WTC11 (cell line): Measurements from ENCODE around the gene KCNT1.

Source experiments
- ATF1 ChIP-seq: sonication (generic); formaldehyde crosslinking; IDR thresholded peaks from 2 replicates; pipeline ENCODE4 v1.8.1; 2023; ENCODE audit warnings: mild to moderate bottlenecking, moderate library complexity, missing genetic modification reagents
- CBFB ChIP-seq: sonication (generic); formaldehyde crosslinking; IDR thresholded peaks from 2 replicates; pipeline ENCODE4 v1.8.1; 2022; ENCODE audit warnings: mild to moderate bottlenecking, low read depth, missing genetic modification reagents
- CTCF ChIP-seq: fragments of 200-600 bp; IDR thresholded peaks from 2 replicates; pipeline ENCODE4 v1.8.0; 2022; ENCODE audit warnings: antibody characterized with exemption
- JUN ChIP-seq: sonication (generic); formaldehyde crosslinking; IDR thresholded peaks from 2 replicates; pipeline ENCODE4 v1.8.0; 2023; ENCODE audit warnings: mild to moderate bottlenecking, missing genetic modification reagents
- MLX ChIP-seq: sonication (generic); formaldehyde crosslinking; IDR thresholded peaks from 2 replicates; pipeline ENCODE4 v1.8.1; 2023; ENCODE audit warnings: mild to moderate bottlenecking, missing genetic modification reagents, moderate library complexity
- SP1 ChIP-seq: sonication (generic); formaldehyde crosslinking; conservative IDR thresholded peaks from 2 replicates; pipeline ENCODE4 v1.8.1; 2022; ENCODE audit warnings: missing genetic modification reagents
- TCF7 ChIP-seq: sonication (generic); formaldehyde crosslinking; IDR thresholded peaks from 2 replicates; pipeline ENCODE4 v1.8.0; 2022; ENCODE audit warnings: mild to moderate bottlenecking, low read depth, missing genetic modification reagents, moderate library complexity
- TEAD4 ChIP-seq: sonication (generic); formaldehyde crosslinking; IDR thresholded peaks from 2 replicates; pipeline ENCODE4 v1.8.0; 2022; ENCODE audit warnings: mild to moderate bottlenecking, missing genetic modification reagents
- USF1 ChIP-seq: sonication (generic); formaldehyde crosslinking; IDR thresholded peaks from 2 replicates; pipeline ENCODE4 v1.8.0; 2022; ENCODE audit warnings: mild to moderate bottlenecking, missing genetic modification reagents
- ZNF121 ChIP-seq: sonication (generic); formaldehyde crosslinking; IDR thresholded peaks from 2 replicates; pipeline ENCODE4 v1.8.0; 2023; ENCODE audit warnings: missing genetic modification reagents
- TF ChIP-seq, protein P1 (sequence below): sonication (generic); formaldehyde crosslinking; IDR thresholded peaks from 2 replicates; pipeline ENCODE4 v1.8.1; 2022; ENCODE audit warnings: missing genetic modification reagents, borderline replicate concordance
- TF ChIP-seq, protein P2 (sequence below): sonication (generic); formaldehyde crosslinking; IDR thresholded peaks from 2 replicates; pipeline ENCODE4 v1.8.0; 2022; ENCODE audit warnings: mild to moderate bottlenecking, missing genetic modification reagents
- TF ChIP-seq, protein P3 (sequence below): sonication (generic); formaldehyde crosslinking; IDR thresholded peaks from 2 replicates; pipeline ENCODE4 v1.8.1; 2023; ENCODE audit warnings: mild to moderate bottlenecking, missing genetic modification reagents, borderline replicate concordance
- TF ChIP-seq, protein P4 (sequence below): sonication (generic); formaldehyde crosslinking; conservative IDR thresholded peaks from 2 replicates; pipeline ENCODE4 v1.8.1; 2022; ENCODE audit warnings: mild to moderate bottlenecking, missing genetic modification reagents

DNA sequence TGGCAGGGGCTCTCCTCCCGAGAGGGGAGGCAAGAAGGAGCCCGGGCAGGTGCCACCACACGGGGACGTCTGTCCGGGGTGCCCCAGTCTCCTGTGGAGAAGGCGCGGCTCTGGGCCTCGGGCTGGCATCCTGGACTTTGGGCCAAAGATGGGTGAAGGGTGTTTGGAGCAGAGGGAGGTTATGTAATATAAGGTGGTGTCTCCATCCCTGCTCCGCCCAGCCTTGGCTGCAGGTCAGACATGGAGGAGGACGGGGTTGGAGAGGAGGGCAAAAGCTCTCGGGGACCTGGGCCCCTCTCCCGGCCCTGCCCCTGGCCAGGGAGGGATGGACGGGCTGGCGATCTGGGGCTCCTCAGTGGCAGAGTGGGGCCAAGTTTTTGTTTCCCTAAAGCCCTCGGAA is 1.5 kb upstream of the KCNT1 start:
- no peak for TF ChIP-seq CBFB (CRISPR knock-in tag)
- TF ChIP-seq CTCF: no peak
- TF ChIP-seq MLX (CRISPR knock-in tag): no peak
- TF ChIP-seq ATF1 (CRISPR knock-in tag): no peak
- TF ChIP-seq TCF7 (CRISPR knock-in tag): no peak
- no peak for TF ChIP-seq ZNF121 (CRISPR knock-in tag)
- TF ChIP-seq, protein P1, sequence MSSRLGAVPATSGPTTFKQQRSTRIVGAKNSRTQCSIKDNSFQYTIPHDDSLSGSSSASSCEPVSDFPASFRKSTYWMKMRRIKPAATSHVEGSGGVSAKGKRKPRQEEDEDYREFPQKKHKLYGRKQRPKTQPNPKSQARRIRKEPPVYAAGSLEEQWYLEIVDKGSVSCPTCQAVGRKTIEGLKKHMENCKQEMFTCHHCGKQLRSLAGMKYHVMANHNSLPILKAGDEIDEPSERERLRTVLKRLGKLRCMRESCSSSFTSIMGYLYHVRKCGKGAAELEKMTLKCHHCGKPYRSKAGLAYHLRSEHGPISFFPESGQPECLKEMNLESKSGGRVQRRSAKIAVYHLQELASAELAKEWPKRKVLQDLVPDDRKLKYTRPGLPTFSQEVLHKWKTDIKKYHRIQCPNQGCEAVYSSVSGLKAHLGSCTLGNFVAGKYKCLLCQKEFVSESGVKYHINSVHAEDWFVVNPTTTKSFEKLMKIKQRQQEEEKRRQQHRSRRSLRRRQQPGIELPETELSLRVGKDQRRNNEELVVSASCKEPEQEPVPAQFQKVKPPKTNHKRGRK (CRISPR knock-in tag): no peak
- TF ChIP-seq, protein P2, sequence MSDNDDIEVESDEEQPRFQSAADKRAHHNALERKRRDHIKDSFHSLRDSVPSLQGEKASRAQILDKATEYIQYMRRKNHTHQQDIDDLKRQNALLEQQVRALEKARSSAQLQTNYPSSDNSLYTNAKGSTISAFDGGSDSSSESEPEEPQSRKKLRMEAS (CRISPR knock-in tag): no peak
- no peak for TF ChIP-seq USF1 (CRISPR knock-in tag)
- no peak for TF ChIP-seq JUN (CRISPR knock-in tag)
- TF ChIP-seq, protein P3, sequence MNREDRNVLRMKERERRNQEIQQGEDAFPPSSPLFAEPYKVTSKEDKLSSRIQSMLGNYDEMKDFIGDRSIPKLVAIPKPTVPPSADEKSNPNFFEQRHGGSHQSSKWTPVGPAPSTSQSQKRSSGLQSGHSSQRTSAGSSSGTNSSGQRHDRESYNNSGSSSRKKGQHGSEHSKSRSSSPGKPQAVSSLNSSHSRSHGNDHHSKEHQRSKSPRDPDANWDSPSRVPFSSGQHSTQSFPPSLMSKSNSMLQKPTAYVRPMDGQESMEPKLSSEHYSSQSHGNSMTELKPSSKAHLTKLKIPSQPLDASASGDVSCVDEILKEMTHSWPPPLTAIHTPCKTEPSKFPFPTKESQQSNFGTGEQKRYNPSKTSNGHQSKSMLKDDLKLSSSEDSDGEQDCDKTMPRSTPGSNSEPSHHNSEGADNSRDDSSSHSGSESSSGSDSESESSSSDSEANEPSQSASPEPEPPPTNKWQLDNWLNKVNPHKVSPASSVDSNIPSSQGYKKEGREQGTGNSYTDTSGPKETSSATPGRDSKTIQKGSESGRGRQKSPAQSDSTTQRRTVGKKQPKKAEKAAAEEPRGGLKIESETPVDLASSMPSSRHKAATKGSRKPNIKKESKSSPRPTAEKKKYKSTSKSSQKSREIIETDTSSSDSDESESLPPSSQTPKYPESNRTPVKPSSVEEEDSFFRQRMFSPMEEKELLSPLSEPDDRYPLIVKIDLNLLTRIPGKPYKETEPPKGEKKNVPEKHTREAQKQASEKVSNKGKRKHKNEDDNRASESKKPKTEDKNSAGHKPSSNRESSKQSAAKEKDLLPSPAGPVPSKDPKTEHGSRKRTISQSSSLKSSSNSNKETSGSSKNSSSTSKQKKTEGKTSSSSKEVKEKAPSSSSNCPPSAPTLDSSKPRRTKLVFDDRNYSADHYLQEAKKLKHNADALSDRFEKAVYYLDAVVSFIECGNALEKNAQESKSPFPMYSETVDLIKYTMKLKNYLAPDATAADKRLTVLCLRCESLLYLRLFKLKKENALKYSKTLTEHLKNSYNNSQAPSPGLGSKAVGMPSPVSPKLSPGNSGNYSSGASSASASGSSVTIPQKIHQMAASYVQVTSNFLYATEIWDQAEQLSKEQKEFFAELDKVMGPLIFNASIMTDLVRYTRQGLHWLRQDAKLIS: no peak
- TF ChIP-seq, protein P4, sequence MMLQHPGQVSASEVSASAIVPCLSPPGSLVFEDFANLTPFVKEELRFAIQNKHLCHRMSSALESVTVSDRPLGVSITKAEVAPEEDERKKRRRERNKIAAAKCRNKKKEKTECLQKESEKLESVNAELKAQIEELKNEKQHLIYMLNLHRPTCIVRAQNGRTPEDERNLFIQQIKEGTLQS: no peak
- no peak for TF ChIP-seq TEAD4 (CRISPR knock-in tag)
- TF ChIP-seq SP1 (CRISPR knock-in tag): no peak
